ENCODE results near the gene CDC42BPG. TPM values are rescaled to one million over a fixed set of nuclear protein-coding genes. Genes with fewer than 3 reads are reported as not detected.

The CDC42BPG gene
- total and polyA plus RNA-seq, 9 of the 15 experiments (the other 6 are each of a cell fraction or from before 2014, with no cell fraction given) = 0.04 to 8.8 (median 2.1) TPM

DNA sequence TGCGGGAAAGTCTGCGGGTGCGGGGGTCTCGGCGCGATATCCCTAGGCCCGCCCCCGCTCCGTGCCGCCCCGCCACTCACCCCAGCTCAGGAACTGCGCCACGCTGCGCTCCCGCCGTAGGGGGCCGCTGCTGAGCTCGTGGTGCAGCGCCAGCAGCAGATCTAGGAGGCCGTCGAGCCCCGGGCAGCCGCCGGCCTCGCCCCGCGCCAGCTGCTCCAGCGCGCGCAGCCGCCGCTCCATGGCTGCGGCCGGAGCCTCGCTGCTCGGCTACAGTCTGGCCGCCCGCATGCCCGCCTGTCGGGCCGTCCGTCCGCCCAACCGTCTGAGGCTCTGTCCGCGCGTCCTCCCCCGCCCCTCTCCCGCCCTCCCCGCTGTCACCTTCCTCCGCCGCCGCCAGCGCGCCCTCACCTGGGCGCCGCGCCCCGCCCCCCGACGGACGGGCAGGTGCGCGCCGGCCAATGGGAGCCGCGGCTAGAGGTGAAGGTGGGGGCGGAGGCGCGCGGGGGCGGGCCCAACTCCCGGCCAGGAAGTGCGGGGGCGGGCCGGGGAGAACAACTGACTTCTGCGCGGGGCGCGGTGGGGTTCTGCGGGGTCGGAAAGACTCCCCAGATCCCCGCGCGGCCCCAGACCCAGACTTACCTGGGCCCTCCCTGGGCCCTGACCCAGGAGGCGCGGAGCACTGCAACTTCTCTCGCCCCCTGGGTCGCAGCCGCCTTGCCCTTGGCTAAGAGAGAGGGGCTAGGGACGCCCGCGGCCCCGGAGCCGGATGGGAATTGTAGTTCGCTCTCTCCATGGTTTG lies at the start of gene CDC42BPG (continued):
- TF ChIP-seq, protein P1, sequence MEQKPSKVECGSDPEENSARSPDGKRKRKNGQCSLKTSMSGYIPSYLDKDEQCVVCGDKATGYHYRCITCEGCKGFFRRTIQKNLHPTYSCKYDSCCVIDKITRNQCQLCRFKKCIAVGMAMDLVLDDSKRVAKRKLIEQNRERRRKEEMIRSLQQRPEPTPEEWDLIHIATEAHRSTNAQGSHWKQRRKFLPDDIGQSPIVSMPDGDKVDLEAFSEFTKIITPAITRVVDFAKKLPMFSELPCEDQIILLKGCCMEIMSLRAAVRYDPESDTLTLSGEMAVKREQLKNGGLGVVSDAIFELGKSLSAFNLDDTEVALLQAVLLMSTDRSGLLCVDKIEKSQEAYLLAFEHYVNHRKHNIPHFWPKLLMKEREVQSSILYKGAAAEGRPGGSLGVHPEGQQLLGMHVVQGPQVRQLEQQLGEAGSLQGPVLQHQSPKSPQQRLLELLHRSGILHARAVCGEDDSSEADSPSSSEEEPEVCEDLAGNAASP (IDR thresholded peaks at IDR 0.05) = no peak
- no peak for TF ChIP-seq ZNF408 (CRISPR knock-in tag; IDR thresholded peaks at IDR 0.05; ENCODE audit: low read depth)
- TF ChIP-seq ZNF253 (CRISPR knock-in tag; conservative IDR thresholded peaks at IDR 0.05) = no peak
- TF ChIP-seq NFXL1 (CRISPR knock-in tag; IDR thresholded peaks at IDR 0.05) = no peak
- 0 out of 2 replicates have a peak, but pooled peaks have one; percentile 34 for TF ChIP-seq KLF6 (CRISPR knock-in tag; IDR thresholded peaks at IDR 0.05; ENCODE audit: borderline replicate concordance)
- no peak for TF ChIP-seq SAFB2 (IDR thresholded peaks at IDR 0.05; ENCODE audit: borderline replicate concordance, low read depth, low read length, severe bottlenecking)
- TF ChIP-seq GTF2A2 (tag; IDR thresholded peaks at IDR 0.05) = no peak
- TF ChIP-seq, protein P2, sequence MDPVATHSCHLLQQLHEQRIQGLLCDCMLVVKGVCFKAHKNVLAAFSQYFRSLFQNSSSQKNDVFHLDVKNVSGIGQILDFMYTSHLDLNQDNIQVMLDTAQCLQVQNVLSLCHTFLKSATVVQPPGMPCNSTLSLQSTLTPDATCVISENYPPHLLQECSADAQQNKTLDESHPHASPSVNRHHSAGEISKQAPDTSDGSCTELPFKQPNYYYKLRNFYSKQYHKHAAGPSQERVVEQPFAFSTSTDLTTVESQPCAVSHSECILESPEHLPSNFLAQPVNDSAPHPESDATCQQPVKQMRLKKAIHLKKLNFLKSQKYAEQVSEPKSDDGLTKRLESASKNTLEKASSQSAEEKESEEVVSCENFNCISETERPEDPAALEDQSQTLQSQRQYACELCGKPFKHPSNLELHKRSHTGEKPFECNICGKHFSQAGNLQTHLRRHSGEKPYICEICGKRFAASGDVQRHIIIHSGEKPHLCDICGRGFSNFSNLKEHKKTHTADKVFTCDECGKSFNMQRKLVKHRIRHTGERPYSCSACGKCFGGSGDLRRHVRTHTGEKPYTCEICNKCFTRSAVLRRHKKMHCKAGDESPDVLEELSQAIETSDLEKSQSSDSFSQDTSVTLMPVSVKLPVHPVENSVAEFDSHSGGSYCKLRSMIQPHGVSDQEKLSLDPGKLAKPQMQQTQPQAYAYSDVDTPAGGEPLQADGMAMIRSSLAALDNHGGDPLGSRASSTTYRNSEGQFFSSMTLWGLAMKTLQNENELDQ (CRISPR knock-in tag; IDR thresholded peaks at IDR 0.05; ENCODE audit: borderline replicate concordance) = no peak
- TF ChIP-seq EGR1 (conservative IDR thresholded peaks at IDR 0.05) = peak; percentile 98
- no peak for TF ChIP-seq ZNF717 (CRISPR knock-in tag; IDR thresholded peaks at IDR 0.05)
- no peak for TF ChIP-seq TSC22D4 (tag; IDR thresholded peaks at IDR 0.05)
- no peak for TF ChIP-seq ZNF431 (CRISPR knock-in tag; IDR thresholded peaks at IDR 0.05)
- TF ChIP-seq, protein P3, sequence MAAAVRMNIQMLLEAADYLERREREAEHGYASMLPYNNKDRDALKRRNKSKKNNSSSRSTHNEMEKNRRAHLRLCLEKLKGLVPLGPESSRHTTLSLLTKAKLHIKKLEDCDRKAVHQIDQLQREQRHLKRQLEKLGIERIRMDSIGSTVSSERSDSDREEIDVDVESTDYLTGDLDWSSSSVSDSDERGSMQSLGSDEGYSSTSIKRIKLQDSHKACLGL (CRISPR knock-in tag; IDR thresholded peaks at IDR 0.05; ENCODE audit: borderline replicate concordance, poor library complexity, severe bottlenecking) = no peak
- no peak for TF ChIP-seq SPI1 (IDR thresholded peaks at IDR 0.05; ENCODE audit: borderline replicate concordance, low read depth, low read length)
- no peak for TF ChIP-seq YBX1 (IDR thresholded peaks at IDR 0.05)
- no peak for TF ChIP-seq ZNF583 (CRISPR knock-in tag; IDR thresholded peaks at IDR 0.05)
- TF ChIP-seq DDX20 (tag; IDR thresholded peaks at IDR 0.05; ENCODE audit: low read depth) = no peak
- TF ChIP-seq, protein P4, sequence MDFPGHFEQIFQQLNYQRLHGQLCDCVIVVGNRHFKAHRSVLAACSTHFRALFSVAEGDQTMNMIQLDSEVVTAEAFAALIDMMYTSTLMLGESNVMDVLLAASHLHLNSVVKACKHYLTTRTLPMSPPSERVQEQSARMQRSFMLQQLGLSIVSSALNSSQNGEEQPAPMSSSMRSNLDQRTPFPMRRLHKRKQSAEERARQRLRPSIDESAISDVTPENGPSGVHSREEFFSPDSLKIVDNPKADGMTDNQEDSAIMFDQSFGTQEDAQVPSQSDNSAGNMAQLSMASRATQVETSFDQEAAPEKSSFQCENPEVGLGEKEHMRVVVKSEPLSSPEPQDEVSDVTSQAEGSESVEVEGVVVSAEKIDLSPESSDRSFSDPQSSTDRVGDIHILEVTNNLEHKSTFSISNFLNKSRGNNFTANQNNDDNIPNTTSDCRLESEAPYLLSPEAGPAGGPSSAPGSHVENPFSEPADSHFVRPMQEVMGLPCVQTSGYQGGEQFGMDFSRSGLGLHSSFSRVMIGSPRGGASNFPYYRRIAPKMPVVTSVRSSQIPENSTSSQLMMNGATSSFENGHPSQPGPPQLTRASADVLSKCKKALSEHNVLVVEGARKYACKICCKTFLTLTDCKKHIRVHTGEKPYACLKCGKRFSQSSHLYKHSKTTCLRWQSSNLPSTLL (IDR thresholded peaks at IDR 0.05) = no peak
- TF ChIP-seq TAF1 (IDR thresholded peaks at IDR 0.05; ENCODE audit: control insufficient read depth, extremely low read depth, insufficient read depth, low read length, severe bottlenecking) = peak; percentile 48
- TF ChIP-seq ZNF785 (CRISPR knock-in tag; IDR thresholded peaks at IDR 0.05) = no peak
- TF ChIP-seq, protein P5, sequence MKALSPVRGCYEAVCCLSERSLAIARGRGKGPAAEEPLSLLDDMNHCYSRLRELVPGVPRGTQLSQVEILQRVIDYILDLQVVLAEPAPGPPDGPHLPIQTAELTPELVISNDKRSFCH (CRISPR knock-in tag; IDR thresholded peaks at IDR 0.05) = no peak
- TF ChIP-seq, protein P5 (tag; IDR thresholded peaks at IDR 0.05) = no peak

Measured in K562 (cell line).